GM12878 (cell line): ENCODE results near the gene ABR.

Experiments
- CBFB ChIP-seq: IDR thresholded peaks from 2 replicates; pipeline ENCODE4 v1.6.1; 2016; ENCODE audit warnings: antibody characterized with exemption, low read depth
- IRF4 ChIP-seq: IDR thresholded peaks from 2 replicates; pipeline ENCODE4 v1.6.1; 2011; ENCODE audit warnings: low read depth, low read length
- POLR2AphosphoS2 ChIP-seq: IDR thresholded peaks from 2 replicates; pipeline ENCODE4 v1.6.1; 2011; ENCODE audit warnings: low read depth, mild to moderate bottlenecking, low read length, improper control_type of control experiment, moderate library complexity
- RAD21 ChIP-seq: IDR thresholded peaks from 2 replicates; pipeline ENCODE4 v1.6.1; 2011; ENCODE audit warnings: mild to moderate bottlenecking, low read depth, low read length, moderate library complexity; ENCODE audit not compliant: insufficient read depth
- SIX5 ChIP-seq: IDR thresholded peaks from 2 replicates; pipeline ENCODE4 v1.6.1; 2011; ENCODE audit warnings: mild to moderate bottlenecking, low read depth, low read length, moderate library complexity; ENCODE audit not compliant: severe bottlenecking
- SREBF2 ChIP-seq: IDR thresholded peaks from 2 replicates; pipeline ENCODE4 v1.6.1; 2012; ENCODE audit warnings: mild to moderate bottlenecking, low read length
- TAF1 ChIP-seq: IDR thresholded peaks from 2 replicates; pipeline ENCODE4 v1.6.1; 2011; ENCODE audit warnings: mild to moderate bottlenecking, low read depth, low read length, borderline replicate concordance
- TF ChIP-seq, protein P1 (sequence below), 3 experiments: IDR thresholded peaks in 2 of 3; conservative IDR thresholded peaks in 1 of 3; 2 replicates each; pipeline ENCODE4 v1.5.1; 2011; ENCODE audit warnings: low read depth in 3 of 3, low read length in 3 of 3, mild to moderate bottlenecking in 3 of 3, control low read depth in 2 of 3, moderate library complexity in 2 of 3, inconsistent platforms in 1 of 3, mixed read lengths in 1 of 3; ENCODE audit not compliant: control insufficient read depth in 2 of 3, insufficient read depth in 1 of 3; ENCODE audit errors: extremely low read depth in 1 of 3
- TF ChIP-seq, protein P2 (sequence below): IDR thresholded peaks from 2 replicates; pipeline ENCODE4 v1.6.1; 2011; ENCODE audit warnings: borderline replicate concordance, low read depth, mild to moderate bottlenecking, moderate library complexity, mixed read lengths, low read length; ENCODE audit not compliant: insufficient read depth; ENCODE audit errors: extremely low read length
- TF ChIP-seq, protein P3 (sequence below): IDR thresholded peaks from 2 replicates; pipeline ENCODE4 v1.6.1; 2011; ENCODE audit warnings: low read depth, low read length, improper control_type of control experiment, borderline replicate concordance
- TF ChIP-seq, protein P4 (sequence below): IDR thresholded peaks from 2 replicates; pipeline ENCODE4 v1.6.1; 2012; ENCODE audit warnings: mild to moderate bottlenecking, low read depth, low read length

DNA sequence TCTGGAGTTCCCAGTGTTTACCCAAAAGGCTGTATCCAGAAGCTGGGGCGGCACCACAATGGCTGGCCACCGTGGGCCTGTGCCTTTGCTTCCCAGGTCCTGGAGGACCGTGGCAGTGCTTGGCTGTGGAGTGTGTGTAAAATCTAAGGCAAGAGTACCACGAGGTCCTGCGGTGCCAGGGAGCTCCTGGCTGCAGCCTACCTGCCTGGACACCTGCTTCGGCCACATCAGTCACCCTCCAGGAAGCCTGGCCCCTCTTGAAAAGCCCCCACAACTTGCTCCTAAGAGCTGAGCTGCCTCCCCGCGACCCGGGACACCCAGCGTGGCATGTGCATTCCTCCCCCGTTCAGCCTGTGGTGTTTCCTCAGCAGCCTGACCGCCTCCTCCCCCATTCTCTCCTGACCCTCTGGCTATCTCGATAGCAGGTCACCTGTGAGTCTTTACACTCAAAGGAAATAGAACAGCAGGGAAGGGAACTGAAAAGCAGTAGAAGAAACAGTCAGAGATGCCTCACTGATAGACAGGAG lies 174.9 kb downstream of the ABR start:
- TF ChIP-seq, protein P1, sequence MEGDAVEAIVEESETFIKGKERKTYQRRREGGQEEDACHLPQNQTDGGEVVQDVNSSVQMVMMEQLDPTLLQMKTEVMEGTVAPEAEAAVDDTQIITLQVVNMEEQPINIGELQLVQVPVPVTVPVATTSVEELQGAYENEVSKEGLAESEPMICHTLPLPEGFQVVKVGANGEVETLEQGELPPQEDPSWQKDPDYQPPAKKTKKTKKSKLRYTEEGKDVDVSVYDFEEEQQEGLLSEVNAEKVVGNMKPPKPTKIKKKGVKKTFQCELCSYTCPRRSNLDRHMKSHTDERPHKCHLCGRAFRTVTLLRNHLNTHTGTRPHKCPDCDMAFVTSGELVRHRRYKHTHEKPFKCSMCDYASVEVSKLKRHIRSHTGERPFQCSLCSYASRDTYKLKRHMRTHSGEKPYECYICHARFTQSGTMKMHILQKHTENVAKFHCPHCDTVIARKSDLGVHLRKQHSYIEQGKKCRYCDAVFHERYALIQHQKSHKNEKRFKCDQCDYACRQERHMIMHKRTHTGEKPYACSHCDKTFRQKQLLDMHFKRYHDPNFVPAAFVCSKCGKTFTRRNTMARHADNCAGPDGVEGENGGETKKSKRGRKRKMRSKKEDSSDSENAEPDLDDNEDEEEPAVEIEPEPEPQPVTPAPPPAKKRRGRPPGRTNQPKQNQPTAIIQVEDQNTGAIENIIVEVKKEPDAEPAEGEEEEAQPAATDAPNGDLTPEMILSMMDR (IDR thresholded peaks at IDR 0.05 in 2 of 3, conservative IDR thresholded peaks at IDR 0.05 in 1 of 3; ENCODE audit: control insufficient read depth in 2 of 3, extremely low read depth in 1 of 3, insufficient read depth in 1 of 3, low read depth in 3 of 3, low read length in 3 of 3): no peak
- TF ChIP-seq, protein P2, sequence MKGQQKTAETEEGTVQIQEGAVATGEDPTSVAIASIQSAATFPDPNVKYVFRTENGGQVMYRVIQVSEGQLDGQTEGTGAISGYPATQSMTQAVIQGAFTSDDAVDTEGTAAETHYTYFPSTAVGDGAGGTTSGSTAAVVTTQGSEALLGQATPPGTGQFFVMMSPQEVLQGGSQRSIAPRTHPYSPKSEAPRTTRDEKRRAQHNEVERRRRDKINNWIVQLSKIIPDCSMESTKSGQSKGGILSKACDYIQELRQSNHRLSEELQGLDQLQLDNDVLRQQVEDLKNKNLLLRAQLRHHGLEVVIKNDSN: no peak
- TF ChIP-seq SIX5: no peak
- TF ChIP-seq RAD21: no peak
- TF ChIP-seq, protein P3, sequence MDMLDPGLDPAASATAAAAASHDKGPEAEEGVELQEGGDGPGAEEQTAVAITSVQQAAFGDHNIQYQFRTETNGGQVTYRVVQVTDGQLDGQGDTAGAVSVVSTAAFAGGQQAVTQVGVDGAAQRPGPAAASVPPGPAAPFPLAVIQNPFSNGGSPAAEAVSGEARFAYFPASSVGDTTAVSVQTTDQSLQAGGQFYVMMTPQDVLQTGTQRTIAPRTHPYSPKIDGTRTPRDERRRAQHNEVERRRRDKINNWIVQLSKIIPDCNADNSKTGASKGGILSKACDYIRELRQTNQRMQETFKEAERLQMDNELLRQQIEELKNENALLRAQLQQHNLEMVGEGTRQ: no peak
- TF ChIP-seq TAF1: no peak
- no peak for TF ChIP-seq POLR2AphosphoS2
- TF ChIP-seq SREBF2: no peak
- TF ChIP-seq, protein P4, sequence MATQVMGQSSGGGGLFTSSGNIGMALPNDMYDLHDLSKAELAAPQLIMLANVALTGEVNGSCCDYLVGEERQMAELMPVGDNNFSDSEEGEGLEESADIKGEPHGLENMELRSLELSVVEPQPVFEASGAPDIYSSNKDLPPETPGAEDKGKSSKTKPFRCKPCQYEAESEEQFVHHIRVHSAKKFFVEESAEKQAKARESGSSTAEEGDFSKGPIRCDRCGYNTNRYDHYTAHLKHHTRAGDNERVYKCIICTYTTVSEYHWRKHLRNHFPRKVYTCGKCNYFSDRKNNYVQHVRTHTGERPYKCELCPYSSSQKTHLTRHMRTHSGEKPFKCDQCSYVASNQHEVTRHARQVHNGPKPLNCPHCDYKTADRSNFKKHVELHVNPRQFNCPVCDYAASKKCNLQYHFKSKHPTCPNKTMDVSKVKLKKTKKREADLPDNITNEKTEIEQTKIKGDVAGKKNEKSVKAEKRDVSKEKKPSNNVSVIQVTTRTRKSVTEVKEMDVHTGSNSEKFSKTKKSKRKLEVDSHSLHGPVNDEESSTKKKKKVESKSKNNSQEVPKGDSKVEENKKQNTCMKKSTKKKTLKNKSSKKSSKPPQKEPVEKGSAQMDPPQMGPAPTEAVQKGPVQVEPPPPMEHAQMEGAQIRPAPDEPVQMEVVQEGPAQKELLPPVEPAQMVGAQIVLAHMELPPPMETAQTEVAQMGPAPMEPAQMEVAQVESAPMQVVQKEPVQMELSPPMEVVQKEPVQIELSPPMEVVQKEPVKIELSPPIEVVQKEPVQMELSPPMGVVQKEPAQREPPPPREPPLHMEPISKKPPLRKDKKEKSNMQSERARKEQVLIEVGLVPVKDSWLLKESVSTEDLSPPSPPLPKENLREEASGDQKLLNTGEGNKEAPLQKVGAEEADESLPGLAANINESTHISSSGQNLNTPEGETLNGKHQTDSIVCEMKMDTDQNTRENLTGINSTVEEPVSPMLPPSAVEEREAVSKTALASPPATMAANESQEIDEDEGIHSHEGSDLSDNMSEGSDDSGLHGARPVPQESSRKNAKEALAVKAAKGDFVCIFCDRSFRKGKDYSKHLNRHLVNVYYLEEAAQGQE: no peak
- no peak for TF ChIP-seq CBFB
- TF ChIP-seq IRF4: no peak
